K562 (cell line): ENCODE data around the gene HEY2. TPM values are rescaled to one million over a fixed set of nuclear protein-coding genes. Genes with fewer than 3 reads are reported as not detected.

Experiments
- DIDO1 ChIP-seq: fragments of 450-650 bp; IDR thresholded peaks from 2 replicates; pipeline ENCODE4 v1.6.1; 2016; ENCODE audit warnings: low read depth, missing biosample characterization, missing genetic modification characterization
- HDGF ChIP-seq: fragments of 450-650 bp; IDR thresholded peaks from 2 replicates; pipeline ENCODE4 v1.6.1; 2016
- HNRNPLL ChIP-seq: fragments of 200-400 bp; formaldehyde crosslinking; IDR thresholded peaks from 2 replicates; pipeline ENCODE4 v1.6.1; 2017; ENCODE audit warnings: low read length, low read depth, mild to moderate bottlenecking; ENCODE audit not compliant: poor library complexity, severe bottlenecking
- KLF13 ChIP-seq: fragments of 450-650 bp; IDR thresholded peaks from 2 replicates; pipeline ENCODE4 v1.6.1; 2016; ENCODE audit warnings: missing genetic modification characterization, low read depth, mild to moderate bottlenecking, missing compliant biosample characterization, moderate library complexity, borderline replicate concordance
- LARP7 ChIP-seq: fragments of 450-650 bp; IDR thresholded peaks from 2 replicates; pipeline ENCODE4 v1.6.1; 2016
- LEF1 ChIP-seq: fragments of 450-650 bp; IDR thresholded peaks from 2 replicates; pipeline ENCODE4 v1.6.1; 2016; ENCODE audit warnings: mild to moderate bottlenecking
- MYC ChIP-seq, 2 experiments: fragments of 250-450 bp in 1 of 2; sonication (Bioruptor Pico) in 1 of 2; IDR thresholded peaks; 2 replicates each; pipeline versions ENCODE4 v1.5.1 to v1.6.1; 2012 to 2021; ENCODE audit warnings: low read depth in 2 of 2, borderline replicate concordance in 1 of 2, improper control_type of control experiment in 1 of 2, low read length in 1 of 2, mild to moderate bottlenecking in 1 of 2, moderate library complexity in 1 of 2
- TAF15 ChIP-seq: fragments of 200-400 bp; formaldehyde crosslinking; IDR thresholded peaks from 2 replicates; pipeline ENCODE4 v1.6.1; 2017; ENCODE audit warnings: mild to moderate bottlenecking, low read depth, low read length, moderate library complexity
- TCF7 ChIP-seq: sonication (generic); IDR thresholded peaks from 2 replicates; pipeline ENCODE4 v1.6.1; 2016; ENCODE audit warnings: antibody characterized with exemption, borderline replicate concordance
- TSC22D4 ChIP-seq: fragments of 450-650 bp; IDR thresholded peaks from 2 replicates; pipeline ENCODE4 v1.6.1; 2016; ENCODE audit warnings: missing genetic modification characterization, missing biosample characterization, control low read depth
- ZBTB7A ChIP-seq: IDR thresholded peaks from 2 replicates; pipeline ENCODE4 v1.6.1; 2011; ENCODE audit warnings: low read depth, mild to moderate bottlenecking, low read length, moderate library complexity, borderline replicate concordance; ENCODE audit not compliant: control insufficient read depth
- ZNF165 ChIP-seq: fragments of 250-450 bp; sonication (Bioruptor Pico); IDR thresholded peaks from 2 replicates; pipeline ENCODE4 v1.4.0; 2020; ENCODE audit warnings: borderline replicate concordance
- ZNF274 ChIP-seq: IDR thresholded peaks from 2 replicates; pipeline ENCODE4 v1.6.1; 2011; ENCODE audit warnings: low read depth, mild to moderate bottlenecking, low read length, moderate library complexity, borderline replicate concordance
- polyA plus RNA-seq, 8 experiments: library from polyadenylated mRNA; depleted of rRNA in 4 of 8; stranded (reverse) in 5 of 8; unstranded in 3 of 8; fragments of >200 nt; fragmentation: Nextera tagmentation in 2 of 8; fragmentation: Illumina TruSeq in 1 of 8; extraction: Ambion mirVana in 2 of 8; extraction: Trizol in 1 of 8; gene quantifications; 2 replicates each; pipeline versions ENCODE4 v1.2.1 to v1.2.3, GENCODE V29; 2011 to 2014; ENCODE audit warnings: inconsistent platforms in 1 of 8, missing spikeins in 1 of 8
- total RNA-seq, 7 experiments: library from RNA; depleted of rRNA in 6 of 7; stranded (reverse); fragments of >200 nt in 6 of 7; fragmentation: Illumina TruSeq in 2 of 7; extraction: Trizol in 2 of 7; gene quantifications; 2 replicates each; pipeline versions ENCODE4 v1.2.1 to v1.2.3, GENCODE V29; 2011 to 2021; ENCODE audit warnings: low replicate concordance in 1 of 7
- TF ChIP-seq, protein P1 (sequence below): sonication (generic); formaldehyde crosslinking; IDR thresholded peaks from 2 replicates; pipeline ENCODE4 v1.8.0; 2022; ENCODE audit warnings: missing genetic modification reagents, mild to moderate bottlenecking, moderate library complexity, borderline replicate concordance
- TF ChIP-seq, protein P2 (sequence below): fragments of 250-450 bp; sonication (Bioruptor Pico); IDR thresholded peaks from 2 replicates; pipeline ENCODE4 v1.5.0; 2020; ENCODE audit warnings: mild to moderate bottlenecking
- TF ChIP-seq, protein P3 (sequence below): sonication (generic); formaldehyde crosslinking; IDR thresholded peaks from 2 replicates; pipeline ENCODE4 v1.8.0; 2023; ENCODE audit warnings: missing genetic modification reagents, mild to moderate bottlenecking, borderline replicate concordance

HEY2 gene
- total and polyA plus RNA-seq, 9 of the 15 experiments (the other 6 are each of a cell fraction or from before 2014, with no cell fraction given): 0.03 to 0.07 (median 0.06) TPM; not detected in 5

DNA sequence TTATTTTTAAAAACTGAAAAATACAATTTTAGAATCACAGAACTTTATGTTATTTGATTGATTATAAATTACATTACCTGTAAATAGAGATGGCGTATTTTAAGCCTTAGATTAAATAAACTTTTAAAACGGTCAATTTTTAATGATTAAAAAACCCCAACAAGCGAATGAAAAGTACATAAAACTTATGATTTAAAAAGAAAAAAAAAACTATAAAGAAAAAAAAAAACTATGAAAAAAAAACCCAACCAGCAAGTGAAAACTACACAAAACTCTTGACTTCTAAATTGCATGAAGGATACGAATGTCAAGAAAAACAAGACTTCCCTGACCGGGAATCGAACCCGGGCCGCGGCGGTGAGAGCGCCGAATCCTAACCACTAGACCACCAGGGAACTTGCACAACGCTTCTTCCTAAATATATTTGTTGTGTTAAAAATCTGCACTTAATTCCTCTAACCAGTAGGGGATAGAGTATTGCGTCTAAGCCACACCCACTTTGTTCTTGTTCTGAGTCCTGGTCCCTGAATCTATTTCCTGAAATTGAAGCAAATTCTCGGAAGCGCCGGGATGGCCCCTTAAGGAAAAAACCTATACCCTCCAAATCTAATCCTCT is 30.6 kb downstream of the HEY2 start (continued):
- TF ChIP-seq, protein P1, sequence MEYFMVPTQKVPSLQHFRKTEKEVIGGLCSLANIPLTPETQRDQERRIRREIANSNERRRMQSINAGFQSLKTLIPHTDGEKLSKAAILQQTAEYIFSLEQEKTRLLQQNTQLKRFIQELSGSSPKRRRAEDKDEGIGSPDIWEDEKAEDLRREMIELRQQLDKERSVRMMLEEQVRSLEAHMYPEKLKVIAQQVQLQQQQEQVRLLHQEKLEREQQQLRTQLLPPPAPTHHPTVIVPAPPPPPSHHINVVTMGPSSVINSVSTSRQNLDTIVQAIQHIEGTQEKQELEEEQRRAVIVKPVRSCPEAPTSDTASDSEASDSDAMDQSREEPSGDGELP: no peak
- TF ChIP-seq HNRNPLL (peak; percentile 25), LARP7 (peak; percentile 88), TCF7 (no peak), ZNF274 (no peak), TSC22D4 (tag) (no peak), LEF1 (no peak), KLF13 (tag) (peak; percentile 99), DIDO1 (tag) (no peak), ZNF165 (no peak), MYC (IDR thresholded peaks at IDR 0.05; ENCODE audit: low read depth, low read length) (no peak; the same call in 1 of the 2 replicates), MYC (CRISPR knock-in tag; IDR thresholded peaks at IDR 0.05; ENCODE audit: borderline replicate concordance, low read depth) (no peak), HDGF (no peak), ZBTB7A (no peak), TAF15 (no peak)
- TF ChIP-seq, protein P2, sequence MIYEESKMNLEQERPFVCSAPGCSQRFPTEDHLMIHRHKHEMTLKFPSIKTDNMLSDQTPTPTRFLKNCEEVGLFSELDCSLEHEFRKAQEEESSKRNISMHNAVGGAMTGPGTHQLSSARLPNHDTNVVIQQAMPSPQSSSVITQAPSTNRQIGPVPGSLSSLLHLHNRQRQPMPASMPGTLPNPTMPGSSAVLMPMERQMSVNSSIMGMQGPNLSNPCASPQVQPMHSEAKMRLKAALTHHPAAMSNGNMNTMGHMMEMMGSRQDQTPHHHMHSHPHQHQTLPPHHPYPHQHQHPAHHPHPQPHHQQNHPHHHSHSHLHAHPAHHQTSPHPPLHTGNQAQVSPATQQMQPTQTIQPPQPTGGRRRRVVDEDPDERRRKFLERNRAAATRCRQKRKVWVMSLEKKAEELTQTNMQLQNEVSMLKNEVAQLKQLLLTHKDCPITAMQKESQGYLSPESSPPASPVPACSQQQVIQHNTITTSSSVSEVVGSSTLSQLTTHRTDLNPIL: no peak
- TF ChIP-seq, protein P3, sequence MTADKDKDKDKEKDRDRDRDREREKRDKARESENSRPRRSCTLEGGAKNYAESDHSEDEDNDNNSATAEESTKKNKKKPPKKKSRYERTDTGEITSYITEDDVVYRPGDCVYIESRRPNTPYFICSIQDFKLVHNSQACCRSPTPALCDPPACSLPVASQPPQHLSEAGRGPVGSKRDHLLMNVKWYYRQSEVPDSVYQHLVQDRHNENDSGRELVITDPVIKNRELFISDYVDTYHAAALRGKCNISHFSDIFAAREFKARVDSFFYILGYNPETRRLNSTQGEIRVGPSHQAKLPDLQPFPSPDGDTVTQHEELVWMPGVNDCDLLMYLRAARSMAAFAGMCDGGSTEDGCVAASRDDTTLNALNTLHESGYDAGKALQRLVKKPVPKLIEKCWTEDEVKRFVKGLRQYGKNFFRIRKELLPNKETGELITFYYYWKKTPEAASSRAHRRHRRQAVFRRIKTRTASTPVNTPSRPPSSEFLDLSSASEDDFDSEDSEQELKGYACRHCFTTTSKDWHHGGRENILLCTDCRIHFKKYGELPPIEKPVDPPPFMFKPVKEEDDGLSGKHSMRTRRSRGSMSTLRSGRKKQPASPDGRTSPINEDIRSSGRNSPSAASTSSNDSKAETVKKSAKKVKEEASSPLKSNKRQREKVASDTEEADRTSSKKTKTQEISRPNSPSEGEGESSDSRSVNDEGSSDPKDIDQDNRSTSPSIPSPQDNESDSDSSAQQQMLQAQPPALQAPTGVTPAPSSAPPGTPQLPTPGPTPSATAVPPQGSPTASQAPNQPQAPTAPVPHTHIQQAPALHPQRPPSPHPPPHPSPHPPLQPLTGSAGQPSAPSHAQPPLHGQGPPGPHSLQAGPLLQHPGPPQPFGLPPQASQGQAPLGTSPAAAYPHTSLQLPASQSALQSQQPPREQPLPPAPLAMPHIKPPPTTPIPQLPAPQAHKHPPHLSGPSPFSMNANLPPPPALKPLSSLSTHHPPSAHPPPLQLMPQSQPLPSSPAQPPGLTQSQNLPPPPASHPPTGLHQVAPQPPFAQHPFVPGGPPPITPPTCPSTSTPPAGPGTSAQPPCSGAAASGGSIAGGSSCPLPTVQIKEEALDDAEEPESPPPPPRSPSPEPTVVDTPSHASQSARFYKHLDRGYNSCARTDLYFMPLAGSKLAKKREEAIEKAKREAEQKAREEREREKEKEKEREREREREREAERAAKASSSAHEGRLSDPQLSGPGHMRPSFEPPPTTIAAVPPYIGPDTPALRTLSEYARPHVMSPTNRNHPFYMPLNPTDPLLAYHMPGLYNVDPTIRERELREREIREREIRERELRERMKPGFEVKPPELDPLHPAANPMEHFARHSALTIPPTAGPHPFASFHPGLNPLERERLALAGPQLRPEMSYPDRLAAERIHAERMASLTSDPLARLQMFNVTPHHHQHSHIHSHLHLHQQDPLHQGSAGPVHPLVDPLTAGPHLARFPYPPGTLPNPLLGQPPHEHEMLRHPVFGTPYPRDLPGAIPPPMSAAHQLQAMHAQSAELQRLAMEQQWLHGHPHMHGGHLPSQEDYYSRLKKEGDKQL (CRISPR knock-in tag): no peak
